WTC11 (cell line): ENCODE measurements around the gene HES3. TPM values are rescaled to one million over a fixed set of nuclear protein-coding genes. Genes with fewer than 3 reads are reported as not detected.

ENCODE experiments used
- ATAC-seq: fragments of 200-7000 bp; cut with Tn5 transposase; 2 replicates; pipeline ENCODE4 v1.10.0; 2021; ENCODE audit warnings: mild to moderate bottlenecking, moderate library complexity
- CTCF ChIA-PET: fragments of 300-600 bp; sonication (Branson Sonifier 250); formaldehyde crosslinking; loops from one replicate; lab custom pipeline; 2021; ENCODE audit warnings: antibody characterized with exemption; lab: Charles Lee
- POLR2A ChIA-PET: fragments of 350-600 bp; sonication (Branson Sonifier 250); formaldehyde crosslinking; loops from one replicate; lab custom pipeline; 2021; ENCODE audit warnings: antibody characterized with exemption; lab: Charles Lee
- DNase-seq: peaks from one replicate; pipeline ENCODE4 v3.0.0; 2021; ENCODE audit warnings: low spot score
- H3K27ac Mint-ChIP-seq: 2 replicates; pipeline ENCODE4 v1.8.0; 2021; ENCODE audit warnings: mixed read lengths
- H3K27me3 Mint-ChIP-seq: 2 replicates; pipeline ENCODE4 v1.8.0; 2021; ENCODE audit warnings: low read depth, mild to moderate bottlenecking, moderate library complexity, mixed read lengths
- H3K36me3 Mint-ChIP-seq: 2 replicates; pipeline ENCODE4 v1.8.0; 2021; ENCODE audit warnings: mixed read lengths
- H3K4me1 Mint-ChIP-seq: 2 replicates; pipeline ENCODE4 v1.8.0; 2022; ENCODE audit warnings: mixed read lengths
- H3K4me3 Mint-ChIP-seq: 2 replicates; pipeline ENCODE4 v1.8.0; 2021; ENCODE audit warnings: mild to moderate bottlenecking, moderate library complexity, mixed read lengths
- H3K9me3 Mint-ChIP-seq: 2 replicates; pipeline ENCODE4 v1.8.0; 2021; ENCODE audit warnings: mixed read lengths
- ARID4B ChIP-seq: sonication (generic); formaldehyde crosslinking; IDR thresholded peaks from 2 replicates; pipeline ENCODE4 v1.8.0; 2023; ENCODE audit warnings: missing genetic modification reagents, mild to moderate bottlenecking, borderline replicate concordance
- ATF2 ChIP-seq: sonication (generic); formaldehyde crosslinking; IDR thresholded peaks from 2 replicates; pipeline ENCODE4 v1.8.1; 2022; ENCODE audit warnings: low read depth, missing genetic modification reagents, borderline replicate concordance
- CREB1 ChIP-seq: sonication (generic); formaldehyde crosslinking; IDR thresholded peaks from 2 replicates; pipeline ENCODE4 v1.8.0; 2023; ENCODE audit warnings: mild to moderate bottlenecking, missing genetic modification reagents
- CTCF ChIP-seq: fragments of 200-600 bp; IDR thresholded peaks from 2 replicates; pipeline ENCODE4 v1.8.0; 2022; ENCODE audit warnings: antibody characterized with exemption
- FOXJ3 ChIP-seq: sonication (generic); formaldehyde crosslinking; IDR thresholded peaks from 2 replicates; pipeline ENCODE4 v1.9.0; 2021; ENCODE audit warnings: missing genetic modification reagents, mild to moderate bottlenecking, borderline replicate concordance
- GABPB1 ChIP-seq: sonication (generic); formaldehyde crosslinking; IDR thresholded peaks from 2 replicates; pipeline ENCODE4 v1.8.1; 2023; ENCODE audit warnings: mild to moderate bottlenecking, missing genetic modification reagents
- IRF1 ChIP-seq: sonication (generic); formaldehyde crosslinking; IDR thresholded peaks from 2 replicates; pipeline ENCODE4 v1.8.0; 2023; ENCODE audit warnings: missing genetic modification reagents
- JAZF1 ChIP-seq: fragments of 250-450 bp; sonication (Bioruptor Pico); IDR thresholded peaks from 2 replicates; pipeline ENCODE4 v1.9.0; 2021; ENCODE audit warnings: moderate library complexity, mild to moderate bottlenecking, inconsistent platforms
- RELA ChIP-seq: sonication (generic); formaldehyde crosslinking; IDR thresholded peaks from 2 replicates; pipeline ENCODE4 v1.8.1; 2022; ENCODE audit warnings: missing genetic modification reagents, mild to moderate bottlenecking, borderline replicate concordance
- RORB ChIP-seq: fragments of 250-450 bp; sonication (Bioruptor Pico); IDR thresholded peaks from 2 replicates; pipeline ENCODE4 v1.9.0; 2021; ENCODE audit warnings: mild to moderate bottlenecking
- total RNA-seq: library from RNA; stranded (reverse); gene quantifications from 3 replicates; pipeline ENCODE4 v1.2.3, GENCODE V29; 2021
- TF ChIP-seq, protein P1 (sequence below): sonication (generic); formaldehyde crosslinking; IDR thresholded peaks from 2 replicates; pipeline ENCODE4 v1.8.0; 2022; ENCODE audit warnings: missing genetic modification reagents
- TF ChIP-seq, protein P2 (sequence below): fragments of 250-450 bp; sonication (Bioruptor Pico); conservative IDR thresholded peaks from 2 replicates; pipeline ENCODE4 v1.9.0; 2021; ENCODE audit warnings: mild to moderate bottlenecking

The HES3 gene
- total RNA-seq, 1 experiment from 2014 or later, result 74.7 TPM

- Mint-ChIP-seq H3K27ac (no peak overlapping the region), H3K36me3 (no peaks in the 10 kb centered on the region), H3K4me1 (peaks cover 9% of the 10 kb centered on the region), H3K4me3 (peak overlapping the region; percentile 63), H3K9me3 (no peaks in the 10 kb centered on the region), H3K27me3 (peaks cover 21% of the 10 kb centered on the region)
- POLR2A ChIA-PET, result interaction anchor here (0.9 kb wide), 2 partner anchors 107 to 132 kb away, joined by 3 read pairs; no protein-coding TSS in a partner anchor
- ATAC-seq (peak; percentile 33), DNase-seq (no peak)
- TF ChIP-seq RELA (CRISPR knock-in tag) (no peak), CREB1 (no peak), CTCF (no peak), IRF1 (CRISPR knock-in tag) (no peak)
- TF ChIP-seq, protein P1, sequence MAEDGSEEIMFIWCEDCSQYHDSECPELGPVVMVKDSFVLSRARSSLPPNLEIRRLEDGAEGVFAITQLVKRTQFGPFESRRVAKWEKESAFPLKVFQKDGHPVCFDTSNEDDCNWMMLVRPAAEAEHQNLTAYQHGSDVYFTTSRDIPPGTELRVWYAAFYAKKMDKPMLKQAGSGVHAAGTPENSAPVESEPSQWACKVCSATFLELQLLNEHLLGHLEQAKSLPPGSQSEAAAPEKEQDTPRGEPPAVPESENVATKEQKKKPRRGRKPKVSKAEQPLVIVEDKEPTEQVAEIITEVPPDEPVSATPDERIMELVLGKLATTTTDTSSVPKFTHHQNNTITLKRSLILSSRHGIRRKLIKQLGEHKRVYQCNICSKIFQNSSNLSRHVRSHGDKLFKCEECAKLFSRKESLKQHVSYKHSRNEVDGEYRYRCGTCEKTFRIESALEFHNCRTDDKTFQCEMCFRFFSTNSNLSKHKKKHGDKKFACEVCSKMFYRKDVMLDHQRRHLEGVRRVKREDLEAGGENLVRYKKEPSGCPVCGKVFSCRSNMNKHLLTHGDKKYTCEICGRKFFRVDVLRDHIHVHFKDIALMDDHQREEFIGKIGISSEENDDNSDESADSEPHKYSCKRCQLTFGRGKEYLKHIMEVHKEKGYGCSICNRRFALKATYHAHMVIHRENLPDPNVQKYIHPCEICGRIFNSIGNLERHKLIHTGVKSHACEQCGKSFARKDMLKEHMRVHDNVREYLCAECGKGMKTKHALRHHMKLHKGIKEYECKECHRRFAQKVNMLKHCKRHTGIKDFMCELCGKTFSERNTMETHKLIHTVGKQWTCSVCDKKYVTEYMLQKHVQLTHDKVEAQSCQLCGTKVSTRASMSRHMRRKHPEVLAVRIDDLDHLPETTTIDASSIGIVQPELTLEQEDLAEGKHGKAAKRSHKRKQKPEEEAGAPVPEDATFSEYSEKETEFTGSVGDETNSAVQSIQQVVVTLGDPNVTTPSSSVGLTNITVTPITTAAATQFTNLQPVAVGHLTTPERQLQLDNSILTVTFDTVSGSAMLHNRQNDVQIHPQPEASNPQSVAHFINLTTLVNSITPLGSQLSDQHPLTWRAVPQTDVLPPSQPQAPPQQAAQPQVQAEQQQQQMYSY, result no peak
- CTCF ChIA-PET, result interaction anchor here (0.5 to 14.8 kb wide), 11 partner anchors 13 to 179 kb away, joined by 3 to 164 read pairs (median 3); no protein-coding TSS in a partner anchor
Measured at GRCh38 chr1:6261615-6261995, 17.6 kb downstream of the HES3 start.

DNA sequence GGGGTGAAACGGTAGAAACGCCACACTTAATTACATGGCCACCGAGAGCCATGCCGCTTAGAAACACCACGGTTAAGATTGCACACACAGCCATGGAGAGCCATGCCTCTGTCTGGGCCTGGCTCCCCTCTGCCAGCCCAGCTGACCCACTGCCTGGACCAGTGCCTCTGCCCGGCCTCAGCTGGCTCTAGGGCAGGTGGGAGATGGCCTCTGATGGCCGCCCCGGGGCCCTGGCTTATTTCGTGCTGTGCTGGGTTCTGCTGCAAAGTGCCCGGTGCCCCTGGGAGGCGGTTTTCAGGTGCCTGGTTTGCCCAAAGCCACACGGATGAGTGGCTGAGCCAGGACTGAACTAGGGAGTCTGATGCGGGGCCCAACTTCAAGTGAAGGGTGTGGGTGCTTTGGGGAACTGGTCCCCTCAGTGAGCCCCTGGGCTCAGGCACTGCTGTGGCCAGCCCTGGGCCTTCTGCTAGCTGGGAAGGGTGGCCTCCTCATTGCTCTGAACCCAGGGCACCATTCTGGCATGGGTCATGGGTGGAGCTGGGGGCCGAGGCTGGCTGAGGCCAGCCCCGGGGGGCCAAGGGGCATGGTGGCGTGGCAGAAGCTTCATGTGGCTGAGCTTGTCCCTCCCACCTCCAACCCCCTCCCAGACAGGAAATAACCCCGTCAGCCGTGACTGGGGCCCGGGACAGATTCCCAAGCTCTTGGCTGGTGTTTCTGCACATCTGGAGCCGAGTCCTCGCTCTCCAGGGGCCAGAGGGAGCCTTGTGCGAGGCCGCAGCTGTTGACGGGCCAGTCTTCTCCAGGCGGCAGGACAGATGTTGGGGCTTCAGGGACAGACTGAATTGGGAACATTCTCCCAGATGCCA is 18.8 kb downstream of the HES3 start:
- 0 out of 2 replicates have a peak overlapping the region, but pooled peaks have one; percentile 36 for H3K27ac Mint-ChIP-seq
- H3K4me3 Mint-ChIP-seq, result no peak overlapping the region
- H3K9me3 Mint-ChIP-seq, result no peaks in the 10 kb centered on the region
- CTCF ChIA-PET, result interaction anchor here (0.9 to 14.8 kb wide), 6 partner anchors 14 to 175 kb away, joined by 3 to 164 read pairs (median 4); no protein-coding TSS in a partner anchor
- H3K27me3 Mint-ChIP-seq, result peaks cover 21% of the 10 kb centered on the region
- H3K4me1 Mint-ChIP-seq, result peaks cover 9% of the 10 kb centered on the region
- POLR2A ChIA-PET, result interaction anchor here (0.7 to 0.9 kb wide), 2 partner anchors 16 to 130 kb away, joined by 3 read pairs; no protein-coding TSS in a partner anchor
- ATAC-seq (no peak), DNase-seq (no peak)
- no peak for TF ChIP-seq GABPB1 (CRISPR knock-in tag)
- no peak for TF ChIP-seq ATF2 (CRISPR knock-in tag)
- TF ChIP-seq FOXJ3 (CRISPR knock-in tag), result no peak
- TF ChIP-seq IRF1 (CRISPR knock-in tag), result no peak
- TF ChIP-seq, protein P2, sequence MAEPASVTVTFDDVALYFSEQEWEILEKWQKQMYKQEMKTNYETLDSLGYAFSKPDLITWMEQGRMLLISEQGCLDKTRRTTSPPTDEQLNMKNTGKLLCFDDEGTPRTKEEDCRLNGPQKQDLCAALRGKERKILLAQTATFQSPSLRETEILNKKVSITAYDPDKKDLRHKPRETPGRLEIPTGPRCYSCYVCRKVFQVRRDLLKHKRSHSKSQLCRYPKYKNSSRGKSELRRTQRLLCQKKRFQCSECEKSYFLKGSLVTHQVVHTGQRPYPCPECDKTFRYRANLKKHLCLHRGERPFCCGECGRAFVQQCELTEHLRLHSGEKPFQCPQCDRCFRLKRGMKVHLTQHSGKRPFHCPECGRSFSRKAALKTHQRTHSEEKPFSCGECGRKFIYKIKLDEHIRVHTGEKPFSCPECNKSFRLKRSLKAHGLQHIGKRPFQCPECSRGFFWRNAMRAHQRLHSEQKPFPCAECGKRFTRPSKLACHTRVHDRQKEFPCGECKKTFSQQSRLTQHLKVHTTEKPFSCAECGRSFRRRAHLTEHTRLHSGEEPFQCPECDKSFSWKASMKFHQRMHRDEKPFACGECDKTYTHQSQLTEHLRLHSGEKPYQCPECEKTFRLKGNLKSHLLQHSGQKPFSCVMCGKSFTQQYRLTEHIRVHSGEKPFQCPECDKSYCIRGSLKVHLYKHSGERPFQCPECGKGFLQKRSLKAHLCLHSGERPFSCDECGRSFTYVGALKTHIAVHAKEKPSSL (CRISPR knock-in tag), result no peak
- no peak for TF ChIP-seq RORB (CRISPR knock-in tag)
- TF ChIP-seq ARID4B (CRISPR knock-in tag), result no peak
- no peak for TF ChIP-seq JAZF1 (CRISPR knock-in tag)
- H3K36me3 Mint-ChIP-seq, result no peaks in the 10 kb centered on the region
